BJ (cell line): ENCODE results near the gene LRP1B. TPM values are rescaled to one million over a fixed set of nuclear protein-coding genes. Genes with fewer than 3 reads are reported as not detected.

Experiments used
- CTCF ChIA-PET: fragments of 350-600 bp; formaldehyde crosslinking; extraction: SDS; loops from one replicate; lab custom pipeline; 2021; ENCODE audit warnings: antibody characterized with exemption, inconsistent platforms; lab: Yijun Ruan, JAX
- POLR2A ChIA-PET: fragments of 300-600 bp; sonication (Branson Sonifier 250); formaldehyde crosslinking; extraction: SDS; loops from one replicate; lab custom pipeline; 2021; ENCODE audit warnings: antibody characterized with exemption; lab: Charles Lee
- DNase-seq: peaks from one replicate; pipeline ENCODE4 v3.0.0-alpha.2; 2011; ENCODE audit warnings: low read depth
- H3K27me3 ChIP-seq: 2 replicates; pipeline ENCODE4 v1.6.0; 2011; ENCODE audit warnings: low read length; ENCODE audit not compliant: control insufficient read depth, insufficient read depth
- H3K36me3 ChIP-seq: 2 replicates; pipeline ENCODE4 v1.5.1; 2011; ENCODE audit warnings: low read length; ENCODE audit not compliant: control insufficient read depth, insufficient read depth
- H3K4me3 ChIP-seq: 2 replicates; pipeline ENCODE4 v1.5.1; 2011; ENCODE audit warnings: low read depth, mild to moderate bottlenecking, control low read depth, low read length
- CTCF ChIP-seq: IDR thresholded peaks from 2 replicates; pipeline ENCODE4 v1.5.1; 2011; ENCODE audit warnings: low read depth, mild to moderate bottlenecking, control low read depth, inconsistent platforms, low read length, moderate library complexity; ENCODE audit not compliant: insufficient read depth
- polyA plus RNA-seq: library from polyadenylated mRNA; depleted of rRNA; stranded (reverse); fragments of >200 nt; gene quantifications from 2 replicates; pipeline ENCODE4 v1.2.3, GENCODE V29; 2011

The LRP1B gene
- polyA plus RNA-seq, 1 experiment, result 0.04 TPM

GRCh38 chr2:141610564-141611175 lies 520.1 kb downstream of the LRP1B start:
- Histone ChIP-seq H3K27me3 (no peaks in the 10 kb centered on the region), H3K36me3 (no peaks in the 10 kb centered on the region), H3K4me3 (no peak overlapping the region)
- CTCF ChIA-PET, result no interaction called here
- POLR2A ChIA-PET, result no interaction called here
- DNase-seq, result no peak
- no peak for TF ChIP-seq CTCF

GRCh38 chr2:141605163-141605562 lies 525.7 kb downstream of the LRP1B start:
- POLR2A ChIA-PET, result no interaction called here
- H3K36me3 ChIP-seq, result no peaks in the 10 kb centered on the region
- no peaks in the 10 kb centered on the region for H3K27me3 ChIP-seq
- no peak for DNase-seq
- CTCF ChIA-PET, result no interaction called here
- no peak overlapping the region for H3K4me3 ChIP-seq
- no peak for TF ChIP-seq CTCF

GRCh38 chr2:141601511-141602152 lies 529.2 kb downstream of the LRP1B start:
- no peak overlapping the region for H3K4me3 ChIP-seq

GRCh38 chr2:141599721-141600120 lies 531.1 kb downstream of the LRP1B start:
- no peak for TF ChIP-seq CTCF
- H3K36me3 ChIP-seq, result no peaks in the 10 kb centered on the region
- CTCF ChIA-PET, result no interaction called here
- no peak overlapping the region for H3K4me3 ChIP-seq
- POLR2A ChIA-PET, result no interaction called here
- no peak for DNase-seq
- H3K27me3 ChIP-seq, result no peaks in the 10 kb centered on the region

More at GRCh38 chr2:141601511-141602152, 529.2 kb downstream of the LRP1B start:
- no peak for TF ChIP-seq CTCF
- DNase-seq, result no peak
- no peaks in the 10 kb centered on the region for H3K36me3 ChIP-seq
- no peaks in the 10 kb centered on the region for H3K27me3 ChIP-seq
- ChIA-PET CTCF (no interaction called here), POLR2A (no interaction called here)

GRCh38 chr2:141598982-141599381 lies 531.8 kb downstream of the LRP1B start:
- no peak for TF ChIP-seq CTCF
- no peak for DNase-seq
- POLR2A ChIA-PET, result no interaction called here
- Histone ChIP-seq H3K36me3 (no peaks in the 10 kb centered on the region), H3K27me3 (no peaks in the 10 kb centered on the region), H3K4me3 (no peak overlapping the region)
- CTCF ChIA-PET, result no interaction called here
